Caco-2 (cell line): ENCODE results near the gene NFILZ. TPM values are rescaled to one million over a fixed set of nuclear protein-coding genes. Genes with fewer than 3 reads are reported as not detected.
"Not testable (repeated sequence)": the region's sequence is repeated elsewhere in the genome, so short reads cannot be mapped to it uniquely, and the experiment has no call there.

Experiments
- BruUV-seq: library from RNA; stranded (reverse); fragments of 400-500 nt; replicated peaks from 2 replicates; lab custom pipeline; 2021; lab: Mats Ljungman, UMichigan
- CTCF ChIA-PET: fragments of 300-600 bp; sonication (Branson Sonifier 250); formaldehyde crosslinking; loops from one replicate; lab custom pipeline; 2022; ENCODE audit warnings: antibody characterized with exemption; lab: Charles Lee
- POLR2A ChIA-PET: fragments of 300-600 bp; sonication (Branson Sonifier 250); formaldehyde crosslinking; loops from one replicate; lab custom pipeline; 2022; ENCODE audit warnings: antibody characterized with exemption; lab: Charles Lee
- DNase-seq, 2 experiments: peaks; one replicate each; pipeline versions ENCODE4 v3.0.0 to v3.0.0-alpha.2; 2020 to 2022
- H3K27me3 ChIP-seq: replicated peaks from 2 replicates; pipeline ENCODE4 v1.6.0; 2011; ENCODE audit warnings: low read length; ENCODE audit not compliant: control insufficient read depth, insufficient read depth
- H3K36me3 ChIP-seq: 2 replicates; pipeline ENCODE4 v1.5.1; 2011; ENCODE audit warnings: low read length; ENCODE audit not compliant: control insufficient read depth, insufficient read depth
- H3K4me1 ChIP-seq: fragments of 250-450 bp; sonication (Bioruptor Pico); 2 replicates; pipeline ENCODE4 v1.5.1; 2020; ENCODE audit warnings: mild to moderate bottlenecking
- H3K4me3 ChIP-seq: 2 replicates; pipeline ENCODE4 v1.5.1; 2011; ENCODE audit warnings: low read depth, mild to moderate bottlenecking, control low read depth, low read length
- H3K9me3 ChIP-seq: fragments of 250-450 bp; sonication (Bioruptor Pico); 2 replicates; pipeline ENCODE4 v1.5.1; 2020; ENCODE audit warnings: mild to moderate bottlenecking, moderate library complexity
- H3K27ac Mint-ChIP-seq: one replicate; pipeline ENCODE4 v1.8.0; 2022; ENCODE audit warnings: mixed read lengths; ENCODE audit not compliant: unreplicated experiment
- H3K27me3 Mint-ChIP-seq: one replicate; pipeline ENCODE4 v1.8.0; 2022; ENCODE audit warnings: mixed read lengths; ENCODE audit not compliant: insufficient read depth, unreplicated experiment
- H3K36me3 Mint-ChIP-seq: one replicate; pipeline ENCODE4 v1.8.0; 2022; ENCODE audit warnings: mild to moderate bottlenecking, mixed read lengths; ENCODE audit not compliant: insufficient read depth, unreplicated experiment
- H3K4me1 Mint-ChIP-seq: one replicate; pipeline ENCODE4 v1.8.0; 2022; ENCODE audit warnings: low read depth, mixed read lengths; ENCODE audit not compliant: unreplicated experiment
- H3K4me3 Mint-ChIP-seq: one replicate; pipeline ENCODE4 v1.8.0; 2022; ENCODE audit warnings: mild to moderate bottlenecking, moderate library complexity, mixed read lengths; ENCODE audit not compliant: unreplicated experiment
- H3K9me3 Mint-ChIP-seq: one replicate; pipeline ENCODE4 v1.8.0; 2022; ENCODE audit warnings: mixed read lengths; ENCODE audit not compliant: unreplicated experiment
- CTCF ChIP-seq, 2 experiments: fragments of 200-600 bp in 1 of 2; IDR thresholded peaks; 1 replicate in 1 of 2; 2 replicates in 1 of 2; pipeline versions ENCODE4 v1.5.1 to v1.8.0; 2011 to 2022; ENCODE audit warnings: antibody characterized with exemption in 1 of 2, control low read depth in 1 of 2, inconsistent platforms in 1 of 2, low read depth in 1 of 2, low read length in 1 of 2, mild to moderate bottlenecking in 1 of 2, moderate library complexity in 1 of 2; ENCODE audit not compliant: insufficient read depth in 1 of 2, severe bottlenecking in 1 of 2, unreplicated experiment in 1 of 2
- intact Hi-C: fragments of 100-400 bp; cut with micrococcal nuclease; formaldehyde crosslinking; loops from one replicate; pipeline ENCODE4 v1.10.0; 2022; ENCODE audit not compliant: unreplicated experiment
- total RNA-seq: library from RNA; stranded (reverse); gene quantifications from 2 replicates; pipeline ENCODE4 v1.2.3, GENCODE V29; 2022

NFILZ gene
- total RNA-seq, 1 experiment from 2014 or later = not detected

GRCh38 chr19:8617984-8618383 is 12.4 kb upstream of the NFILZ start:
- Histone ChIP-seq H3K9me3 (no peaks in the 10 kb centered on the region), H3K36me3 (no peaks in the 10 kb centered on the region), H3K4me3 (no peak overlapping the region), H3K27me3 (no peaks in the 10 kb centered on the region), H3K4me1 (no peaks in the 10 kb centered on the region)
- Mint-ChIP-seq H3K27ac (no peak overlapping the region), H3K9me3 (no peaks in the 10 kb centered on the region), H3K4me1 (no peaks in the 10 kb centered on the region), H3K27me3 (peaks cover 7% of the 10 kb centered on the region), H3K4me3 (no peak overlapping the region), H3K36me3 (no peaks in the 10 kb centered on the region)
- TF ChIP-seq CTCF (IDR thresholded peaks at IDR 0.05; ENCODE audit: insufficient read depth in 1 of 2, low read depth in 1 of 2, low read length in 1 of 2, severe bottlenecking in 1 of 2, unreplicated experiment in 1 of 2) = no peak
- BruUV-seq = no TSS peak
- POLR2A ChIA-PET = no interaction called here
- no peak for DNase-seq
- CTCF ChIA-PET = no interaction called here
- intact Hi-C loops = no loop called here

- H3K4me3 ChIP-seq = no peak overlapping the region
- H3K27me3 ChIP-seq = no peaks in the 10 kb centered on the region
- Mint-ChIP-seq H3K4me3 (no peak overlapping the region), H3K4me1 (no peaks in the 10 kb centered on the region), H3K36me3 (no peaks in the 10 kb centered on the region), H3K9me3 (no peaks in the 10 kb centered on the region), H3K27me3 (peaks cover 7% of the 10 kb centered on the region), H3K27ac (no peak overlapping the region)
- intact Hi-C loops = no loop called here
- ChIA-PET CTCF (interaction anchor here (0.7 kb wide), 1 partner anchor 55 kb away, joined by 3 read pairs; no protein-coding TSS in a partner anchor), POLR2A (no interaction called here)
- no peaks in the 10 kb centered on the region for H3K36me3 ChIP-seq
- no peak for DNase-seq
- H3K9me3 ChIP-seq = no peaks in the 10 kb centered on the region
- no peak for TF ChIP-seq CTCF (IDR thresholded peaks at IDR 0.05; ENCODE audit: insufficient read depth in 1 of 2, low read depth in 1 of 2, low read length in 1 of 2, severe bottlenecking in 1 of 2, unreplicated experiment in 1 of 2)
- no TSS peak for BruUV-seq
- no peaks in the 10 kb centered on the region for H3K4me1 ChIP-seq
Observed at GRCh38 chr19:8618751-8619150, 11.7 kb upstream of the NFILZ start.

GRCh38 chr19:8622886-8623285 is 7.5 kb upstream of the NFILZ start:
- CTCF ChIA-PET = not testable (repeated sequence)

GRCh38 chr19:8626842-8627241 is 3.6 kb upstream of the NFILZ start:
- Histone ChIP-seq H3K4me1 (no peaks in the 10 kb centered on the region), H3K9me3 (peaks cover 6% of the 10 kb centered on the region; the same call in 1 of the 2 replicates), H3K36me3 (no peaks in the 10 kb centered on the region), H3K4me3 (no peak overlapping the region), H3K27me3 (no peaks in the 10 kb centered on the region)
- H3K4me3 Mint-ChIP-seq = no peak overlapping the region
- no peak for DNase-seq
- no peaks in the 10 kb centered on the region for H3K9me3 Mint-ChIP-seq
- no peak for TF ChIP-seq CTCF (IDR thresholded peaks at IDR 0.05; ENCODE audit: insufficient read depth in 1 of 2, low read depth in 1 of 2, low read length in 1 of 2, severe bottlenecking in 1 of 2, unreplicated experiment in 1 of 2)
- no peaks in the 10 kb centered on the region for H3K36me3 Mint-ChIP-seq
- no peak overlapping the region for H3K27ac Mint-ChIP-seq
- BruUV-seq = no TSS peak
- no peaks in the 10 kb centered on the region for H3K27me3 Mint-ChIP-seq
- H3K4me1 Mint-ChIP-seq = no peaks in the 10 kb centered on the region
- ChIA-PET CTCF (no interaction called here), POLR2A (no interaction called here)
- intact Hi-C loops = no loop called here

More at GRCh38 chr19:8622886-8623285, 7.5 kb upstream of the NFILZ start:
- H3K9me3 ChIP-seq, H3K36me3 ChIP-seq, BruUV-seq, H3K9me3 Mint-ChIP-seq, H3K36me3 Mint-ChIP-seq, H3K4me3 ChIP-seq, DNase-seq, H3K4me3 Mint-ChIP-seq, H3K27me3 Mint-ChIP-seq, POLR2A ChIA-PET, H3K27ac Mint-ChIP-seq, H3K4me1 ChIP-seq, H3K27me3 ChIP-seq, intact Hi-C loops, H3K4me1 Mint-ChIP-seq: not testable (repeated sequence)
